ENCODE results near the gene LRRC49. TPM values are rescaled to one million over a fixed set of nuclear protein-coding genes. Genes with fewer than 3 reads are reported as not detected.

LRRC49 gene
- total and polyA plus RNA-seq, 2 of the 13 experiments (the other 11 are each of a cell fraction or from before 2014, with no cell fraction given) = 0.57 to 1.00 TPM

GRCh38 chr15:70857562-70858285 is 34.9 kb upstream of the LRRC49 start:
- TF ChIP-seq MEIS2 (CRISPR knock-in tag; IDR thresholded peaks at IDR 0.05) = no peak
- TF ChIP-seq ZZZ3 (CRISPR knock-in tag; IDR thresholded peaks at IDR 0.05; ENCODE audit: borderline replicate concordance) = no peak
- no peak for TF ChIP-seq MED8 (CRISPR knock-in tag; IDR thresholded peaks at IDR 0.05; ENCODE audit: insufficient replicate concordance)
- TF ChIP-seq ZNF615 (CRISPR knock-in tag; IDR thresholded peaks at IDR 0.05; ENCODE audit: borderline replicate concordance) = no peak
- no peak for TF ChIP-seq ATM (IDR thresholded peaks at IDR 0.05; ENCODE audit: borderline replicate concordance)
- TF ChIP-seq ZNF652 (CRISPR knock-in tag; IDR thresholded peaks at IDR 0.05; ENCODE audit: borderline replicate concordance, low read depth) = no peak
- TF ChIP-seq ZNF777 (CRISPR knock-in tag; IDR thresholded peaks at IDR 0.05) = no peak
- no peak for TF ChIP-seq CBX2 (IDR thresholded peaks at IDR 0.05; ENCODE audit: low read depth, low read length)
- TF ChIP-seq CBX2 (CRISPR knock-in tag; IDR thresholded peaks at IDR 0.05; ENCODE audit: low read depth) = no peak
- TF ChIP-seq ZNF687 (CRISPR knock-in tag; IDR thresholded peaks at IDR 0.05) = no peak
- no peak for TF ChIP-seq RAD21 (CRISPR knock-in tag; IDR thresholded peaks at IDR 0.05)
- no peak for TF ChIP-seq ZNF382 (CRISPR knock-in tag; IDR thresholded peaks at IDR 0.05; ENCODE audit: borderline replicate concordance)
- no peak for TF ChIP-seq TRAFD1 (CRISPR knock-in tag; IDR thresholded peaks at IDR 0.05; ENCODE audit: borderline replicate concordance)
- no peak for TF ChIP-seq TBL1XR1 (IDR thresholded peaks at IDR 0.05; ENCODE audit: borderline replicate concordance, low read length, partially characterized antibody)
- DNase-seq (ENCODE audit: low spot score) (no peak), FAIRE-seq (no peak), ATAC-seq (no peak)
- Histone ChIP-seq H4K20me1 (ENCODE audit: insufficient read depth, low read length) (no peaks in the 10 kb centered on the region), H3K4me1 (ENCODE audit: insufficient read depth, low read length) (peaks cover 27% of the 10 kb centered on the region), H3K9me3 (ENCODE audit: low read length) (no peaks in the 10 kb centered on the region), H3K36me3 (replicated peaks in 1 of 2; ENCODE audit: control insufficient read depth in 1 of 2, insufficient read depth in 2 of 2, low read length in 2 of 2) (no peaks in the 10 kb centered on the region), H3K9ac (ENCODE audit: insufficient read depth, low read depth, low read length) (no peak overlapping the region), H3K79me2 (ENCODE audit: insufficient read depth, low read length) (no peaks in the 10 kb centered on the region), H2AFZ (ENCODE audit: low read length) (no peak overlapping the region), H3K4me2 (ENCODE audit: low read depth, low read length) (no peak overlapping the region), H3K4me3 (replicated peaks in 1 of 3; ENCODE audit: insufficient read depth in 1 of 3, low read depth in 2 of 3, low read length in 3 of 3) (no peak overlapping the region), H3K27ac (ENCODE audit: extremely low read length, insufficient read depth, low read length) (no peak overlapping the region), H3K27me3 (ENCODE audit: control insufficient read depth in 1 of 2, insufficient read depth in 2 of 2, low read length in 2 of 2) (peaks cover 0 to 14% of the 10 kb centered on the region in 2 experiments; a peak in 4 of 5 replicates)
- 54% methylated on average over 3 of the region's 3 CpGs for WGBS (ENCODE audit: low lambda C conversion rate)
- no TSS peak for BruUV-seq (replicated peaks)
- POLR2A ChIA-PET = interaction anchor here (0.8 to 6.3 kb wide), 5 partner anchors 12 to 34 kb away, joined by 3 to 69 read pairs (median 5); no protein-coding TSS in a partner anchor
- CTCF ChIA-PET (ENCODE audit: low intra/inter-chr PET ratio, low total read pairs) = no interaction called here
- in situ Hi-C loops (cut with HindIII; ENCODE audit: extremely low pct_ligation_motif_present, low pct_unique_long_range_greater_than_20kb) (no loop called here), intact Hi-C loops (cut with micrococcal nuclease; ENCODE audit: unreplicated experiment) (no loop called here)

All from HepG2 (cell line).